Measurements from ENCODE around the gene CEP170.

DNA sequence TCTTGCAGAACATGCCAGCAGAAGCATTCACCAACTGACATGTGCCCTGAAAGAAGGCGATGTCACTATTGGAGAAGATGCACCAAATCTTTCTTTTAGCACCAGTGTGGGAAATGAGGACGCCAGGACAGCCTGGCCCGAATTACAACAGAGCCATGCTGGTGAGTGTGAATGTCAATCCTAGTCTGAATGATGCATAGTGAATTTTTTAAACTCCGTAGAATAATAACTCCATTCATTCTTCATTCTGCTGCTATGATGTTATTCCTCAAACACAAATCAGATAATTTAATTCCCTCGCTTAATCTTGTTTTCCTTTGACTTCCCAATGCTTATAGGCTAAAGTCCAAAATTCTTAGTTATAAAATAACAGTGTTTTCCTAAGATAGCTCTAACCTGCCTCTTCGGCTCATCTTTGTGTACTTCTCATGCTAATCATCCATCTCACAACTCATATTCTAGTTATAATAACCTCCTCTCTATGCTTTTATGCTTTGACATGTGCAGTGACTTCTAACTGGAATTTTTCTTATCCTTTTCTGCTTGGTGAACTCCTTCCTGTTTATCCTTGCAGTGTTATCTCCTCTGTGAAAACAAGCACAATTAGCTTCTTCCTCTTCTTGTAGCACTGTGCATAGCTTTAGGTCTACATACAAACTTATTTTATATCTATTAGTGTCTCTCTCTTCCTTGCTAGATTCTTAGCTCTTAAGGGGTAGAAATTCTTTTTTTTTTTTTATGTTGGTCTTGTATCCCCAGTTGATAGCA lies 15.2 kb upstream of the CEP170 start:
- TF ChIP-seq, protein P1, sequence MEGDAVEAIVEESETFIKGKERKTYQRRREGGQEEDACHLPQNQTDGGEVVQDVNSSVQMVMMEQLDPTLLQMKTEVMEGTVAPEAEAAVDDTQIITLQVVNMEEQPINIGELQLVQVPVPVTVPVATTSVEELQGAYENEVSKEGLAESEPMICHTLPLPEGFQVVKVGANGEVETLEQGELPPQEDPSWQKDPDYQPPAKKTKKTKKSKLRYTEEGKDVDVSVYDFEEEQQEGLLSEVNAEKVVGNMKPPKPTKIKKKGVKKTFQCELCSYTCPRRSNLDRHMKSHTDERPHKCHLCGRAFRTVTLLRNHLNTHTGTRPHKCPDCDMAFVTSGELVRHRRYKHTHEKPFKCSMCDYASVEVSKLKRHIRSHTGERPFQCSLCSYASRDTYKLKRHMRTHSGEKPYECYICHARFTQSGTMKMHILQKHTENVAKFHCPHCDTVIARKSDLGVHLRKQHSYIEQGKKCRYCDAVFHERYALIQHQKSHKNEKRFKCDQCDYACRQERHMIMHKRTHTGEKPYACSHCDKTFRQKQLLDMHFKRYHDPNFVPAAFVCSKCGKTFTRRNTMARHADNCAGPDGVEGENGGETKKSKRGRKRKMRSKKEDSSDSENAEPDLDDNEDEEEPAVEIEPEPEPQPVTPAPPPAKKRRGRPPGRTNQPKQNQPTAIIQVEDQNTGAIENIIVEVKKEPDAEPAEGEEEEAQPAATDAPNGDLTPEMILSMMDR (IDR thresholded peaks at IDR 0.05; ENCODE audit: insufficient read depth, low read depth, low read length), result no peak
- no peak for TF ChIP-seq EZH2 (IDR thresholded peaks at IDR 0.05; ENCODE audit: insufficient read depth, low read length)

Measured in astrocyte (in vitro differentiated cells and primary cell).